SH-SY5Y (cell line): ENCODE measurements around the gene SNTG2.

ENCODE experiments used
- GATA2 ChIP-seq: IDR thresholded peaks from 2 replicates; pipeline ENCODE4 v1.6.1; 2011; ENCODE audit warnings: mild to moderate bottlenecking, low read depth, low read length
- GATA3 ChIP-seq: IDR thresholded peaks from 2 replicates; pipeline ENCODE4 v1.6.1; 2011; ENCODE audit warnings: low read depth, mild to moderate bottlenecking, low read length, moderate library complexity

The SNTG2 gene

GRCh38 chr2:1407950-1408675 lies 457.5 kb downstream of the SNTG2 start:
- no peak for TF ChIP-seq GATA2
- TF ChIP-seq GATA3, result no peak

- TF ChIP-seq GATA2 (no peak), GATA3 (no peak)
Observed at GRCh38 chr2:1413156-1413710, 462.6 kb downstream of the SNTG2 start, which contains the start of gene TPO. Gene TPO (plus strand): TSS chr2:1413463. CDS start chr2:1414409, 946 bp downstream.

- TF ChIP-seq GATA3, result no peak
- TF ChIP-seq GATA2, result no peak
Observed at GRCh38 chr2:1414121-1414520, 463.5 kb downstream of the SNTG2 start.

- no peak for TF ChIP-seq GATA3
- TF ChIP-seq GATA2, result no peak
Observed at GRCh38 chr2:1415501-1415900, 464.9 kb downstream of the SNTG2 start.
